Measurements from ENCODE around the gene OPCML.

Gene OPCML

DNA sequence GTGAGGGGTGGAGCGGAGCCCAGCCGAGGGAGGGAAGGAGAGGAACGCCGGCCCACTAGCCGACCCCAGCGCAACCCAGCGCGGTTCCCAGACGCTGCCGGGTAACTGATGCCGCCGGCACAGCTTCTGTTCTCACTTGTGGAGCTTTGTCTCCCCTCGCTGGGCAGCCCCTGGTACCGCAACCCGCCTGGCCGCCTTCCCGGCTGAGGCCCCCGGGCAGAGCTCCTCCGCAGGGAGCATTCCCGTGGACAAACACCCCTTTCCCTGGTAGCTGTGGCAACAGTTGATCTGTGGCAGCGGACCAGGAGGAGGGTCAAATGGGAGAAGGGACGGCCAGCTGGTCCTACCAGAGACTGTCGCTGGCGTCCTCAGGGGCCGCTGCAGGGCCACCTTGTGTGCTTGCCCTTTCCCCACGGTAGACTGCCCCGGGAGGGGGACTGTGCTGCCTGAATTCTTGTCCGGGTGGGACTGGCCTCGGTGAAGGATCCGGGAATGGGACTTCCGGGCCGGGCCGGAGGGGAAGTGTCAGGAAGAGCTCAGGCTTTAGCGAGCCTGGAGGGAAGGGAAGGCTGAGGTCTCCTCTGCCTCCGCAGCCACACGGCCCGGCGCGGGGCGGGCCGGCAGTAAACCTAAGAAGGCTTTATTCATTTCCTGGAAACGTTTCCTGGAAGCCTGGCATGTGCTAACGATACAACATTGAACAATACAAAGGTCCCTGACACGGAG lies 468.0 kb downstream of the OPCML start:
- no peak for DNase-seq

DNA sequence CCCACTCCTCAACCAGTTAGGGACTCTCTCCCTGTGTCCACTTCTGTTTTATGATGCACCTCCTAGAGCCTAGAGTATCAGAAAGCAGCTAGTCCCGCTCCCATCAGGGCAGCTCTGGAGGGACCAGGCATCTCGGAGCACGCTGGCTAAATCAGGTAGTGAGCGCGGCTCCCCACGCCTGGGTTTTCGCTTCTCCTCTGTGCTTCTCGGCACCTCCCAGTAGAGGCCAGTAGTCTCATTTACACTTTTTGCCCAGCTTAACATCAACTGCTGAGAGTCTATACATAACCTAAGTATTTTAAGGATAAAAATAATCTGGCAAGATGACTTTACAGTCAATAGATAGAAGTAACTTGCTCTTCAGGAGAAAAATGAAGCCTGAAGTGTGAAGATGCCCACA lies 473.8 kb downstream of the OPCML start:
- no peak for DNase-seq

DNA sequence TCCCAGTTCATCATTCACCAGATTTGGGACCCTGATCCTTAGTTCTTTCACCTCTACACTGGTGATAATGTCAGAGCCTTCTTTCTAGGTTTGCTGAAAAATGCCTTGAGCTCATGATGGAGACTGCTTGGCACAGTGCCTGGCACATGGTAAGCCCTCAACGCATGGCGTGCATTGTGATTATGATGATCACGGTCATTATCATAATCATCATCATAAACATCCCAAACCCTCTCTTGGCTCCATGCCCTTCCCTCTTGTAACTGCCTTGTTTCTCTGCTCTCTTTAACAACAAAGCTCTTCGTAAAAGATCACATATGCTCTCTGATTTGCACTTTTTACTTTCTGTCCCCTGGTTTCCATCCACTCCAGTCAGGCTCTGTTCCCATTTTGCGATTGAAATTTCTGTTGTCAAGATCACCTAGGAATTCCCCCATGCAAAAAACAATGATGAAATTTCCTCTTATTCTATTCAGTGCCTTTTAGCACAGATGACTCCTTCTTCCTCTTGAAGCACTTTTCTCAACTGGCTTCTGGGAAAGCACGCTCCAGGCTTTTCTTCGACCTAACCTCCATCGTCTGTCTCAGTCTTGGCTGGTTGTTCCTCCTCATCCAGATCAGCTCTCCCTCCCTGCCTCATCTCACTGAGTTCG lies 479.1 kb downstream of the OPCML start:
- DNase-seq: no peak

DNA sequence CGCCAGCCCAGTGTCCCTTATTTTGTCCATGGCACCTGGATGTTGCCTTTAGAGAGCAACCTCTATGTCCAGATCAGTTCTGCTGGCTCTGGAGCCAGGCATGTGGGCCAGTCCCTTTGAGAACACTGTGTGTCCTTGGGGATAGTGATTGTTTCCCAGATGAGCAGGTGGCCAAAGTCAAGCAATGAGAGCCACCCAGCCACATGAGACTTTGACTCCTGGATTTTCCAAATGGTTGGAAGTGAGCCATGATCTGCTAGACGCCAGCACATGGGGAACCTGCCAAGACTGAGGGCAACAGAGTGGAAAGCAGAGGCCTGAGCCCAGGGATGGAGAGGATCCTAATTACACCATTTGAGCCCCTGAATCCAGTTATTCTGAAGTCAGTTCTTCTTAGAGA lies 479.8 kb downstream of the OPCML start:
- no peak for DNase-seq

DNA sequence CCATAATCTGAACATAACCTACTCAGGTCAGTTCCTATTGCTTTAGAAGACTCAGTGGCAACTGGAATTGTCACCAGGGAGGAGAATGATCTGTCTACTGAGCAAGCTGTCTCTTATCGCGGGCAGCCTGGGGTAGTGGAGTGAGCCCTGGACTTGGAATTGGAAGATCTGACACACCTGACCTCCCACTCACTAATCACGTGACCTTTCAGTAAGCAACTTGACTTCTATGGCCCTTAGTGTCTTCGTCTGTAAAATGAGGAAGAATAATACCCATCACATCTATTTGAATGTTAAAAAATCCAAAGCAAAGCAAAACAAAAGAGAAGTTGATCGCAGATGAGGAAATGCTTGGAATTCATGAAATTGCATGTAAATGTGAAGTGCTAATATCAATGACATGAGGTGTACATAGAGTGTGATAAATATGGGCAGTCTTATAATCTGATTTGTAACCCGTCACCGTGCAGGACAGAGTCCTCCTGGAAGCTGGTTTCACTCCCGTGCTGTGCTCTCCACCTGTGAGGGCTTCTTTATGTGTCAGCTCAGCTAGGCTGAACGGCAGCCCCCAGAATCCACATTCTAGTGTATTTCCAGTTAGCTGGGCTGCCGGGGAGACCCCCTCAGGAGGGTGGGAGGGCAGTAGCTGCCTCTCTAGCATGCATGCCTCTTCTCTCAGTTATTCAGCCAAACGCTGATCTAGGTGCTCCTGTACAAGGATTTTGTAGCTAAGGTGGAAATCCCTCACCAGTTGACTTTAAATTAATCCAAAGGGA lies 482.9 kb downstream of the OPCML start:
- DNase-seq: no peak

DNA sequence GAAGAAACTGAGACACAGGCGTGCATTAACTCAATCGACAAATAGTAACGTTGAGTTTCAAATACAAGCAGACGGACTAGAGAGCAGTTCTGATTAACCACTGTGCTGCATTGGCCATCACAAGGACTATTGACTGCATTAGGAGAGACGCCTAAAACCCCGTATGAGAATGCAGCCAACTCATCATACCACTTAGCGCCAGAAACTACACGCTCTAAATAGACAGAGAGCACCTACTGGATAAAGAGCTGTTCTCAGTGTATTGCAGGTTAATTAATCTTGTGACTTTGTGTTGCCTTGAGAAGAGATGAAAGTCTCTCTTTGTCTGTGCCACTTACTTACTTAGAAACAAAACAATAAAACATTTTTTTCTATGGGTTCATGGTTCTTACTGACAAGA lies 484.0 kb downstream of the OPCML start:
- DNase-seq: no peak

DNA sequence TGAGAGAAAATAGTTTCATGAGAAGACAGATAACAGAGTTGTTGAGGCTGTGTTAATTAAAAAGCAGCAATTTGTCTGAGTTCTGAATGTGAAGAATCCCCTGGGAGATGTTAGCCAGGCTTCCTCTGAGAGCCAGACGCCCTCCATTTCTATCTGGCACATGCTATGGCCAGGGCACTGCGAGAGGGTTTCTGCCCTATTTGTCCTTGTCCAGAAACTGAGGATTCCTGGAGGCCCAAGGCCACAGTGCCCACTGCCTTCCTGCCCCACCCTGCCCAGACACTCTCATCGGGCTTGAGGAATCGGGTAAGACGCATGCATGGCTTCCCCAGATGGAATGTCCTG lies 484.6 kb downstream of the OPCML start:
- DNase-seq: no peak

DNA sequence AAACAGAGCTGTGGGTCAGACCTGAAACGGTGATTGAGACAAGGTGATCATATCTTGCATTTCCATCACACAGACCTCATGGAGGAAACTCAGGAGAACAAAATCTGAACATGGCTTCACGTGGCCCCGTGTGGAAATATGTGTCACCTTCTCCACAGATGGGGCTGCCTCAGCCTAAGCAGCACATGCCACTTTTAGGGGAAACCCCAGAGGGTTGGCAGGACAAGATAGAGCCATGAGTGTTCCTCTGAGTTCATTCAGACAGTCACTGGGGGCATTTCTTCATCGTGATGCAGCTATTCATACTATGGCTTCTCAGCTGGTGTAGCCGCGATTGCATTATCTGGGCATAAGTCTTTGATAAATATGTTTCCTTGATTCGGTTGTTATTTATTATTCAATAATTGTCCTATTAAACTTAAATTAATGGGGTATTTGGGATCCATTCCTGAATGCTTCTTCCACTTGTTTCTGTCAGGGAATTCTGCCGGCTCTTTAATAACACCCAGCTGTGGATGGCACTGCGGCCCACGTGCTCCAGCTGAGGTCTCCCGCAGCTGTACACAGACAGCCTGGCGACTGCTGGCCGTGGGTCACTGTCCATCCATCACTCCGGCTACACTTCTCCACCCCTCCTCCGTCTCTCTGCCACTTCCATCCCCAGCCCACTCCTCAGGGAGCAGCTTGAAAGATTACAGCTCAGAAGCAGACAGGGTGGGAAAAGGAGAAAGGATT lies 485.1 kb downstream of the OPCML start:
- no peak for DNase-seq

DNA sequence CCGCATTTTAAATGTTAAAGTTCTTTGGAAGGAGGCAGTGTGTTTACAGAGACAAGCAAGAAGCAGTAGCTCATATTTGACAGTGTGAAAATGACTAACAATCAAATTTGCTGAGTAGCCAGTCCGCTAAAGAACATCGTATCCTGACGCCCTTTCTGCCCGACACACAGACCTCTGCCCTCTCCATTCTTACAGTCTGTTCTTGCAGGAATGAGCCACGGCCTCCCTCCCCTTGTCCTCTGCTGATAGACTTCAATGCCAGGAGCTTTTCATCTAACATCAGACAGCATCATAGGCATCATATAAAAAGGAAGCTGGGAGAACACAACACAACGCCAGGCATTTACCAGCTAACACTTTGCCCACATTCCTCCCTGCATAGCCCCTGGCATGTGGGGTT lies 486.0 kb downstream of the OPCML start:
- no peak for DNase-seq

DNA sequence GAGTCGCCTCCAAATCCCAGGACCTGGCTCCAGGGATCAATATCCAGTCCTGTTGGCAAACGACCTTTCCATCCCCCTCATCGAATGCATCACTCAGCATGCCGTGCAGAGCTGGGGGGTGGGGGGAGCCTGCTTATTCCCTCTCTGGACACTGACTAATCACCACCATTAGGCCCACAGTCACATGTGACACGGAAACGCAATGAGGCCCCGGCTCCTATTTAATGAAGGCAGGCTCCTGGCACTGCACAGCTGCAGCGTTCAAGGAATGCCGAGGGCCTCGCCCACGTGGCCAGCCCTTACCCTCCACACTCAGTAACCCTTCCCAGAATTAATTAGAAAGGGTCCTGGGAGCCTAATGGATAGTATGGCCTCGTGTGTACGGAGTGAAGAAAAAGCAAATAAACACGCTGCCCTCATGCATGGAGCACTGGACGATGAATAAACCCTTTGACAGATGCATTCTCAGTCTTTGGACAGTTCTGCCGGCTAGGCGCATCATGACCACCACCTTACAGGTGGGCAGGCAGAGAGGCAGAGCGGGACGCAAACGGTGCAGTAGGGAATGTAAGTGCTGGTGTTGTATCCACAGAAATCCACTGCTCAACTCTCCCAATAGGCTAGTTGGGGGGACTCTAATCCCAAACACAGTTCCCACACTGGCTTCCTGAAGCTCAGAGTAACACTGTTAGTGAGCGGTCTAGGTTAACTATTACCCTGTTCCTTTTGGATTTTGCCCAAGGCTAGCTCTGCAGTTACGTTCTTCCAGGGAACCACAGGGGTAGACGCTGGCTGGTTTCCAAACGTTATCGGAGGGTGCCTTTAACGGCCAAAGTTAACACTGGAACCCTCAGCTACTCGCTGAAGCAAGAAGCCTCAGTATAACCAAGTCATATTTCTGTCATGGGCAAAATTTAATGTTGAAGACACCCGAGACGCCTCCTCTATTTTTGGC lies 490.1 kb downstream of the OPCML start:
- DNase-seq: no peak

DNA sequence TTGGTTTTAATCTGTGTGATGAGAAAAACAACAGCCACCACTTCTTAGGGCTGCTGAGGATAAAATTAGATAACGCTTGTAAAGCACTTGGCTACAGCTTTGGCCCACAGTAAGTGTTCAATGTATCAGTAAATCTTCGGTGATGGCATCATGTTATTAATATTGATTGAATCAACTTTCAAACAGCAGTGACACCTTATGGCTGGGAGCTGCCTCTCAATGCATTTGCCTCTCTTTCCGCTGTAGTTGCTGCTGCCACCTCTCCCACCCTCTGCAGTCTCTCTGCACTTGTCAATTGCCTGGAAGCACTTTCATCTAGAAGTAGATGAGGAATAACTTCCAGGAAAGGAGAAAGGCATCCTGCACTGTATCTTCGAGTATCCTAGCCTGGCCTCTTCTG lies 491.1 kb downstream of the OPCML start:
- DNase-seq: no peak

DNA sequence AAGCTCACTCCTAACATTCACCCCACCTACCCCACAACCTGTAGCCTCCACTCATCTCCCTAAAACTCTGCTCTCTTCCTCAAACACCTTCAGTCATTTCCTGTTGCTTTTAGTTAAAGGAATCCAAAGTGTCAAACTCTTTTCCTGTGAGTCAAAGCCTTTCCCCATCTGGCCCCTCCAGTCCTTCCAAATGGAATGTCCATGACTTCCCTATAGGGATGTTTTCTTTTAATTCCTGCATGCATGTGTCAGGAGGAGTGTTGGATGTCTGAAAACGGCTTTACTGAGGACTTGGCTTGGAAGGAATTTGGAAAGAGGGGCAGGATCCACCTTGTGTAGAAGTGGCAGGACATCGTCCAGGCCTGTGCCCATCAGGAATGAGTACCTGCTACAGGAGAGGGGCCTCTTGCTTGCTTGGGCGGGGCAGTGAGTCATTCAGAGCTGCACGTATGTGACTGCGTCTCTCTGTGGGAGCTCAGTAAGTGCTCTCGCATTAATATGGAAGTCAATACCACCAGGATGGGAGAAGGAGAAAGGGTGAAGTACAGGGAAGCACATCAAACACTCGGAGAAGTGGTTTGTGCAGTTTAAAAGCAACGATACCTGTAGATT lies 491.9 kb downstream of the OPCML start:
- DNase-seq: no peak

DNA sequence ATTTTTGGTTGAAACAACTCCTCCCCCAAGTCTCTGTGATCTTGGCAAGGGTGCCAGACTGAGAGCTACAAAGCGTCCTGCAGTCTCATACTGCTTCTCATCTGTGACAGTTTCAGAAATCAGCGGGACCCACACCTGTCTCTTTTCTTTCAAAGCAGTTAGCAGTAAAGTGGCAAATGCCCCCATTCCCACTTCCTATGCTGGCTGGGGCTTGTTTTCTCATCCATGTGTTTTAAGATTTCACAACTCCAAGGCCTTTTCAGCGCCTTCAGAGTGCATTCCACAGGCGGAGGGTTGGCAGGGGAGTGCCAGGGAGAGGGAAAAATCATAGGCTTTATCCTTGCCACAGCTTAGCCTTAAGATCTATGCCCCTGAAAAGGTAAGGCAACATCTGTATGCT lies 493.5 kb downstream of the OPCML start:
- no peak for DNase-seq

DNA sequence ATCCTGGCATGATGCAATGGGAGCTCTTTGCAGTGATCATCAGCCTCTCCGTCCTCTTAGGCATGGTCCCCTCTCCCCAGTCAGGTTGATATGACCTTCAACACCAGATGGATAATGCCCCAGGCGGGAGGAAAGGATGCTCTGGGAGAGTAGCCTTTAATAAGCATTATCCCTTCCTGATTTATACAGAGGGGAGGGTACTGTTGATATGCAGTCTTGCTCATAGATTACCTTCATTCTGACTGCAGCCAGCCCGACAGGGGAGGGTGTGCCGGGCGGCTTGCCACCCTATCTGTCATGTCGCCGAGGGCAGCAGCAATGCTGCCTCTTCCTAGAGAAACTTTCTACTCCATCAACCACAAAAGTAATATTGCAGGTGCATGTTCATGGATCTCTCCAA lies 497.4 kb downstream of the OPCML start:
- DNase-seq: no peak

DNA sequence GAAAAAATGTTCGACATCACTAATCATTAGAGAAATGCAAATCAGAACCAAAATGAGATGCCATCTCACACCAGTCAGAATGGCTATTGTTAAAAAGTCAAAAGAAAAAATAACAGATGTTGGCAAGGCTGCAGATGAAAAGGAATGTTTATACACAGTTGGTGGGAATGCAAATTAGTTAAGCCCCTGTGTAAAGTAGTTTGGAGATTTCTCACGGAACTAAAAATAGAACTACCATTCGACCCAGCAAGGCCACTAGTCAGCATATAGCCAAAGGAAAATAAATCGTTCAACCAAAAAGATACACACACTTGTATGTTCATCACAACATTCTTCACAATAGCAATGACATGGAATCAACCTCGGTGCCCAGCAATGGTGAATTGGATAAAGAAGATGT lies 503.2 kb downstream of the OPCML start:
- no peak for DNase-seq

DNA sequence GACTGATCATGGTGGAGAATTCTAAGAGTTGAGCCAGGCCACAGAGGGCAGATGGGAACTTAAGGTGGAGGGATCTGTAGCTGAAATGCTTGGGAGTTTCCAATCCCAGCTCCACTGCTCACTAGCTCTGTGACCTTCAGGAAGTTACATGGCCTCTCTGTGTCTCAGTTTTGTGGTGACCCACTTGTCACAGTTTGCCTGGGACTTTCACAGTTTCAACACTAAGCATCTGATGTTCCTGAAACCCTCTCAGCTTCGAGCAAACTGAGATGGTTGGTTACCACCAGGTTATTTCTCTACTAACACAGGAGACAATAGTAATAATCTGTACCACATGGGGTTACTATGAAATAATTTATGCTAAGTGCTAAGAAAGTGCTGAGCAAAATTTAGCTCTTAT lies 505.3 kb downstream of the OPCML start:
- no peak for DNase-seq

DNA sequence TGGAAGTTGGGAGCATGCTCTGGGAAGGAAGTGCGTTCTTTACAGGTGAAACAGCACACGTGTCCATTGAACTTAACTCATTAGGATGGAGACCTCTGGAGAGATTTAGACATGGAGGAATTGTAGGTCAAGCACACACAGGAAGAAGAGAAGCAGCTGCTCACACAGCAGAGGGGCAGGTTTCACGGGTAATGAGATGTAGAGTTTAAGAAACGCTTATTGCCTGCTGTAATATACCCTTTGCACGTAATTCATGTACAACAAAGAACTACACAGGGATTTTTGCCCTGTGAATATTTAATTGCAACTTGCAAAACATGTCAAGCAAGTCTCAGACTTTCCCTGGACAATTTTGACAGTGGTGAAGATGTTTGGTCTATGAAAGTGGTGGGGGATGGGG lies 508.0 kb downstream of the OPCML start:
- no peak for DNase-seq

DNA sequence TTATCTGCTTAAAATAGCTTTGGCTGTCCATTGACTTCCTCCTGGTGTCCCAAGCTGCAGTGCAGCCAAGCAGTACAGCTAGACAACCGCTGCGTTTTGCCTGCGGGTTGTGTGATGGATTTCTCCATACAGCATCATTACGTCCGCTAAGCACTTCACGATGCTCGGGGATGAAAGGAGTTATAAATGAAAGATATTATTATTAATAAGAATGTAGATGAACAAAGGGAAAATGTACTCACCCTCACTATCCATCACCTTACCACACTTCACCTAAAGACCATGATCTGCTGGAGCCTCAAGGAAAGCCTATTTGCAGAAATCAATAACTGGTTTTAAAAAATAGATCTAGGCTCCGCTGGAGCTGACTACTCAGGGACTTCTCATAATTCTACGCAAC lies 509.1 kb downstream of the OPCML start:
- no peak for DNase-seq

DNA sequence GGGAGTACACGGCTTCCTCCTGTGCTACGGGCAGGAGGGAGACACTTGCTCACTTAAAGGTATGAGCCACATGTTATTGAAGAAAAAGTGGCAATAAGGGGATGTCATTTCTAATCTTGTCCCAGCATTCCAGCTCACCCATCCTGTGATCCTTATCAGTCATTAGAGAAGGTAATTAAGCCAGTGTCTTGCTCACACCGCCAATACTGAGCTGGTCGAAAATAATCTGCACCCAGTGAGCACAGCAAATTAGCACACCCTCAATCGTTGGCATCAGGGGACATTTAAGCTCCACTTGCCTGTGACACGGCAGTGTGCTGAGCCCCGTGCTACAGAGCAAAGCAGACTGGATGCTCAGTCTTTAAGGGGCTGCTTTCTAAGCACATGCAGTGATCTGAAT lies 510.7 kb downstream of the OPCML start:
- no peak for DNase-seq

DNA sequence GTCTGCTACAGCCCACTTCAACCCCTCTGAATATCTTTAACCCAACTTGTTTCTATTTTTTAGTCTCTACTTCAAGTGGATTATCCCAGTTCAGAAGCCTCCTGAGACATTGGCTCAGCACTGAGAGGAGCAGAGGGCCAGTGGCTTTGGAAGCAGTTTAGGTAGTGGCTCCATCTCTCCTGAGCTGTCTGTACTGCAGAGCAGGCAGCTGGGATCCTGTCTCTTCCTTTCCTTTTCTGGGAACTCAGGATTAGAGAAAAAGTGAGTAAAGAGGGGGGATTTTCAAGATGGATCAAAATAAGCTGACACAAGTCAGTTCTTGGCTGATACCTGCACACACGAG lies 512.0 kb downstream of the OPCML start:
- DNase-seq: no peak

DNA sequence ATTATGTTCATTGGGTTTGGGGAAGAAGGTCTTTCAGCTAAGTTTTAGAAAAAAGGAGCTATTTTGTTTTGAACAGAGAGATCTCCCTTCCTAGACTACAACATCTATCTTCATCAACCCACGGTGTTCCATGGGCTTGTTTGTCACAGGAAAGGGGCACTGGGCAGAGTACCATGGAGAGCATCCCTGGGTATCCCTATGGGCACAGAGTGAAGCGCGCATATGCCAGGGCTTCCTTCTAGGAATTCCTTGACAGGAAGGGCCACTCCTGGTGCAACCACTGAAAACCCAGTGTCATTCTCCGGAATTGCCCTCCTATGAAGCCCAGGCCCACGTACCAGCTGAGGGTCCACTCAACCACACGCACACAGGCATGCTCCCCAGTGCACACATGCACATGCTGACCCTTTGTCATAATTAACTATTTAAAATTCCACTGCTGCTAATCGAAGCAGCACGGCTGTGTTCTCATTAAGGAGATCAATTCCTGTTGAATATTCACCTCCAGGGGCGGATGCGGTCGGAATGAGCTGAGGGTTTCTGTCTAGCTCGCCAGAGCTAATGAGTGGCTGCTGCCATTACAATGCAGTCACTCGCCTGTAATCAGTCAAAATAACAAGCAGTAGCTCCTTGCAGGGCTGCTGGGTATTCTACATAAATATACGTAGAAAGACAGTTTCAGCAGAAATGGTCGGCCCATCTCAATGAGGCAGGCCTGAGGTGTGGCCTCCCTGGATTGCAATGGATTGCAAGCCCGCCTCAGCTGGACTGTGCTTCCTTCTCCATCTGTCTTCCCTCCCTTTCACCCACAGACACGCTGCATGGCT lies 512.5 kb downstream of the OPCML start:
- no peak for DNase-seq
